Stimulated activated CD4-positive, alpha-beta T cell treated with anti-CD3 and anti-CD28 coated beads, Interleukin-1b, Interleukin-23, amount 100 ng/mL, for 48 hours (primary cell): ENCODE measurements around the gene CA5A.
"Not testable (repeated sequence)": the region's sequence is repeated elsewhere in the genome, so short reads cannot be mapped to it uniquely, and the experiment has no call there.

Source experiments
- DNase-seq: peaks from one replicate; pipeline ENCODE4 v3.0.0-alpha.2; 2020

Gene CA5A

GRCh38 chr16:87936375-87937230, at the start of gene CA5A:
Gene CA5A, minus strand, starts transcription at chr16:87936529. Its CDS starts 79 bp downstream, at chr16:87936450.
- DNase-seq = no peak

DNA sequence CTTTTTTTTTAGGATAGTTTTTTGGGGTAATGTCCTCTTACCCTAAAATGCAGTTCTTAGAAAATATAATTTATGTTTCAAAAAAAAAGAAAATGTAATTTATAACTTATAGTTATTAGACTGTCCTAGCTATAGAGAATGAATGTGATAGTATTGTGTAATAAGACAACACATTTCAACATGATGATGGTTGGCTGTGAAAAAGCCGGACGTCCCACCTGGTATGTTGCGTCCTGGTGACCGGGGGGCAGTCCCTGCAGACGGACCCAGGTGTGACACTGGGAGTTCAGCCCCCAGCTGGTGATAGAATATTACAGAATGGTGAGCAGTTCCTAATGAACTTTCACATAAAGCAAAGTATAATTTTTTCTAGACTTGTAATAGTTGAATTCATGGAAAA, 49.2 kb upstream of the CA5A start:
- not testable (repeated sequence) for DNase-seq

GRCh38 chr16:87984632-87985267, 48.4 kb upstream of the CA5A start:
- no peak for DNase-seq

DNA sequence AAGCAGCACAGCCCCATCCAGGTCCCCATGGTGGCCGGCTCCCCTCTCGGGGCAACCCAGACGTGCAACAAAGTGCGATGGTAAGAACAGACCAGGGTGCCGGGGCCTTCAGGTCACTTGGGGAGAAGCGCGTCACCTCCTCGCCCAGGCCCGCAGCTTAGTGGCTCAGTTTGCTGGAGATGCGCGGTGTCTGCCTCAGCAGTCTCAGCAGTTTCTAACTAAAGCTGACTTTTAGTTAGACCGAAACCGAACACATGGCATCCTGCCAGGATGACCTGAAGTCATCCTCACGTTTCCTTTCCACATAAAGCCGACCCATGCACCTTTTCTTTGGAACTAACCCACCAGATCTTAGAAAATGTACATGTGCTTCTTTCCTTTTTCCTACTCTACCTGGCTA, 47.9 kb upstream of the CA5A start:
- DNase-seq = peak; percentile 49

DNA sequence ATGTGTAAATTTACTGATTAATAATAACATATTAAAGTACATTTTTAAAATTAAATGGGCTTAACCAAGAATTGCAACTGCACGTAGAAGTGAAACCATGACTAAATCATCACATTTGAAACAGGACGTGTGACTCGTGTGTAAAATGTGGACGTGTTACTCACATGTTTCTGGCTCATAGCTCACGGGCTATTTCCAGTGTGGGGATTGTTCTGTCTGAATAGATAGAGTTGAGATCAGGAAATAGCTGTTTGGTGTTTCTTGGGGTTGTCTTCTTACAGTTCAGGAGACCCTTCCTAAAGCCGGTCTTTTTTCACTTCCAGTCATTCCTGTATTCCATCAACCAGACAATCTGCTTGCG, 47.4 kb upstream of the CA5A start:
- peak; percentile 62 for DNase-seq

DNA sequence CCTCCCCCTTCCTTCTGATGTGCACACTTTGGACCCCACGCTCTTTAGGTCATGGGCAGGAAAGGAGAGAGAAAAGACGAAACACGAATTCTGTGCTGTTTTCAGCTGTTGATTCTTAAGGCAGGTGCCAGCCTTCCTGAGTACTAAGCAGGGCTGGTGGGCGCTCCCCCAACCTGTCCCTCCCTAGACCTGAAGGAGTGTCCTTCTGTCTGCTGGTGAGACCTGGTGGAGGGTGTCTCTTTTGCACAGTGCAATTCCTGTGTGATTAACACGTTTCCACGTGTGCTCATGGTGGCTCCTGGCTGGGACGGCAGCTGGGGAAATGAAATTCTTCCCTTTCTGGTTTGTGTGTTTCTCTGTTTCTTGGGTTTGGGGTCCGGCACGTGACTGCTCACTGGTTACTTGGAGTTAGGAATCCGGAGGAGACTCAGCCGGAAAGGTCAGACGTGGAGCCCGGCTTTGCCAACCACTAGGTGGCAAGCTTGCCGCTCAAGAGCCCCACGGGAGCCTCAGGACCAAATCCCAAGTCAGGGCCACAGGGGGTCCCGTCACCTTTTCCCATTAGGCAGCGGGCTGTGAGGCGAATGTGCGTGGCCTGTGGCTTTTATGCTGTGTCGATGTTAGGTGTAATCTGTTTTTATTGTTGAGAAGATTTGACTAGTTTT, 46.9 kb upstream of the CA5A start:
- not testable (repeated sequence) for DNase-seq

DNA sequence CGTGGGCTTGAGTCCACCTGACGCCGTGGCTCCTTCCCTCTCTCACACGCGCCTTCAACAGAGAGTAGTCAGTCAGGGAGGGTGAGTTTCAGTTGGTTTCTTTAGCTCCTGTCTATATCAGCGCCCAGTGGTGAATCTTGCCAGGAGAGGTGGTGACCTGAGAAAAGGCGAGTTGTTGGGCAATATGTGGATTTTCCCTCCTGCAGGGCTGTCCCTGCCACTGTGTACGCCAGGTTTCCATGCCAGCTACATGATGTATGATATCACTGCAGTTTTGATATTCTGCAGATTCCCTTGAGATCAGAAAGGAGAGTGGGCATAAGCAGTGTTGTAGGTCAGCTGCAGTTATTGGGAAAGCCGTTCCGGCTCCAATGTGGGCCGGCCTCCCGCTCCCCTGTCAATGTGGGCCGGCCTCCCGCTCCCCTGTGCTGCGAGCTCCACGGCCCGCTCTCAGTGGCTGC, 46.3 kb upstream of the CA5A start:
- DNase-seq = no peak

DNA sequence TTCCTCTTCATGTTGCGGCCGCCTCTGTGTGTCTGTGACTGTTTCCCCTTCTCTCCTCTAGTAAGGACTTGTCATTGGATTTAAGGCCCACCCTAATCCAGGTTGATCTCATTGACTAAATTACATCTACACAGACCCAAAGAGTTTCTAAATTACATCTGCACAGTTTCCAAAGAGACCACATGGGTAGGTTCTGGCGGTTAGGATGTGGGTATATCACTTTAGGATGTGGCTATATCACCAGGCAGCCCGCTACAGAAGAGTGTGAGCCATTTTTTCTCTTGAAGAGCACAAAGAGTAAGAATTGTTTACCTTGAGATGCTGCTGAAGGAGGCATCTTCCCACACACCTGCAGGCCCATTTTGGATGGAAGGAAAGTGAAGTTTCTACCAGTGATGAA, 45.0 kb upstream of the CA5A start:
- peak; percentile 43 for DNase-seq

GRCh38 chr16:87979911-87980630, 43.7 kb upstream of the CA5A start:
- not testable (repeated sequence) for DNase-seq

DNA sequence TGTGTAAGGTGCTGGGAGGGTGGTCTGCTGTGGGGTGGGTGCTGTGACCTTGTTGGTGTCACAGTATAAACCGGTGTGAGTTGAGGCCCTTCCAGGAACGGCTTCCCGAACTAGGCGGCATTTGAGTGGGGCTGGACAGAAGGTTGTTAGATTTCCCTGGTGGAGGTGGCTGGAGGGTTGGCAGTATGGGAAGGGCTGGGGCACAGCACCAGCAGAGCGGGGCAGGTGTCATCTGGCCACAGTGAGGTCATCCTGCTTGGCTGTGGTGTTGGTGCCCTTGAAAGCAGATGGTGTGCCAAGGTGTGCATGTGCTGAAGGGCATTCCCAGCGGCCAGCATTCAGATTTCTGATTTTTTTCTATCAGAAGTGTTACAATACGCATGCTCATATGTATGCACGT, 43.0 kb upstream of the CA5A start:
- DNase-seq = no peak

GRCh38 chr16:87978127-87978526, 41.8 kb upstream of the CA5A start:
- no peak for DNase-seq

GRCh38 chr16:87976665-87977064, 40.3 kb upstream of the CA5A start:
- no peak for DNase-seq

- no peak for DNase-seq
These were observed 37.8 kb upstream of the CA5A start for GRCh38 chr16:87974178-87974577.

DNA sequence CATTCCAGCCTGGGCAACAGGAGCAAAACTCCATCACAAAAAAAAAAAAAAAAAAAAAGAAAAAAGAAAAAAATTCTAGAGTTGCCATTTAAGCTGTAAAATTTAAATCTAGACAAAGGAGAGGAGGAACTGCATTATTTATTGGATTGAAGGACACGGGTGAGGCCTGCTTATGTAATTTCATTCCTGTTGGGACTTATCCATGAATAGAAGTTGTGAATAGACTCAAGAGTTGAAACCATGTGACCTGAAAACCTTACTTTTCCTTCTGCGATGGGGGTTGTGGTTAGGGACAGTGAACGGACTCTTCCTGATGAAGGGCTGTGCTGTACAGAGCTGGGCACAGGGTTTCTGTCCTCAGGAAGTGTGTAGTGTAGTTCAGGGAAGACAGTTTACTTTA, 37.4 kb upstream of the CA5A start:
- DNase-seq = no peak

- DNase-seq = no peak
These were observed 35.6 kb upstream of the CA5A start for GRCh38 chr16:87971933-87972332.

DNA sequence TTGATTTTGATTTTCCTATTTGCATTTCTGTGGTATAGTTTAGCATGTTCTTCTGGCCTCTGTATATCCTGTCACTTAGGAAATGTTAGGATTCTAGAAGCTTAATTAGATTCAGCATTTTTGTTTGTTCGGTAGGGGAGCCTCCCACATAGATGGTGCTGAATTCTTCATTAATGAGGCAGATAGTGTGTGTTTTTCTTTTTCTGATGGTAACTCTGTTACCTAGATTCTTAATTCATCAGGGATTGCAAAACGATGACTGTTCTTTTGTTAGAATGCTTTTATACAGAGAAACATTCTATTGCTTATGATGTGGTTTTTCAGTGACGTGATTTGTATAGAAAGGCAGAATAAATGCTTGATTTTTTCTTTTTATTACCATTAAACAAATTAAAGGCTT, 33.9 kb upstream of the CA5A start:
- DNase-seq = no peak

- no peak for DNase-seq
These were observed 32.2 kb upstream of the CA5A start for GRCh38 chr16:87968541-87968940.

GRCh38 chr16:87966685-87967185, 30.4 kb upstream of the CA5A start:
- DNase-seq = no peak

GRCh38 chr16:87966064-87966645, 29.8 kb upstream of the CA5A start:
- DNase-seq = no peak

GRCh38 chr16:87965417-87965816, 29.1 kb upstream of the CA5A start:
- no peak for DNase-seq

DNA sequence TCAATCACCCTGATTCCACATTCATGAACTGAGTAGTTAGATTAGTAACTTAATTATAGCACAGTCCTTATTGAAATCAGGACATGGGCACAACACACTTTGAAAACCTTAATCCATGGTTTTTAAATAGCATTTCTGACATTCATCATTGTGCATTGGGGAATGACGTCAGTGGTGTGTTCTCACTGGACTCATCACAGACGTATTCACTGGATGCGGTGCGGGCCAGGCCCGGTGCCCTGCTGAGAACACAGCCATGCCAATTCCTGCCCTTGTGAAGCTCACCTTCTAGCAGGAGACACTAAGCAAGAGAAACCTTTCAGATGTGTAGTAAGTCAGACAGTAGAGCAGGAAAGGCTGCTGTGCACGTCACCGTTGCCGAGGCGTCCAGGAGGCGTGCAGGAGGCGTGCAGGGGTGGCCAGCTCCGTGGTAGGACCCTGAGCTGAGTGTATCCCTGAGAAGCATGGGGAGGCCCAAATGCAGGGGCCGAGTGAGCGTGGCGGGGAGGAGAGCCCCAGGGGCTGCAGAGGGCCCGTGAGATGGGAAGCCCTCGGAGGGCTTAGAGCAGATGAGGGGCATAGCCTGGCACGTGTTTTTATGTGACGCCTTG, 27.8 kb upstream of the CA5A start:
- no peak for DNase-seq

GRCh38 chr16:87963400-87963799, 27.1 kb upstream of the CA5A start:
- peak; percentile 84 for DNase-seq
